HS-27A (cell line): ENCODE data around the gene RIBC2.
A peak's percentile ranks its signal among the peaks of the same experiment; 100 is the strongest.
"Not testable (repeated sequence)": the region's sequence is repeated elsewhere in the genome, so short reads cannot be mapped to it uniquely, and the experiment has no call there.

ENCODE experiments used
- DNase-seq: peaks from one replicate; pipeline ENCODE4 v3.0.0-alpha.2; 2012; ENCODE audit warnings: low read depth, missing footprints

RIBC2 gene

DNA sequence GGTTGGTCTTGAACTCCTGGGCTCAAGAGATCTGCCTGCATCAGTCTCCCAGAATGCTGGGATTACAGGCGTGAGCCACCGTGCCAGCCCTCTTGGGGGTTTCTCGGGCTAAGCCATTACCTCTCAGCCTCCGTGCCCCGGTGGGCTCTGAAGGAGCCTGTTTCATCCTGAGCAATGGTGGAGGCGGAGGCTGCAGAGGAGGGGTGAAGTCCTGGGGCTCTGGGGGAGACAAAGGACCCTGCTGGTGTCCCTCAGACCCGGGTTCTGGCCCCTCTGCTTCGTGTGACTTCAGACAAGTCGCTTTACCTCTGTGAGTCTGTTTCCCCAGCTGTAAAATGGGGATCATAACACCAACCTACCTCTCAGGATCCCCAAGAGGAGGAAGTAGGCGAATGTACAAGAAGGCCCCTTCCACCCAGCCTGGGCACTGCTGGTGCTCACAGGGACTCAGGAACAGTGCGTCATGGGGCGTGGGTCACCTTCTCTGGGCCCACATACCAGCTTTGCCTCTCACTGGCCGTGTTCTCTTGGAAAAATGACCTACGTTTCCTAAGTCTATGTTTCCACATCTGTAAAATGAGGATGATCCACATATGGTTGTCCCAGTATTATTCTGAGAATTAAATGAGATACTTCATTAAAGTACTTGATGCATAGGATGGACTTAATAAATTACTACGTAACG lies 36.8 kb downstream of the RIBC2 start:
- no peak for DNase-seq

- no peak for DNase-seq
Observed at GRCh38 chr22:45450921-45451651, 37.6 kb downstream of the RIBC2 start.

DNA sequence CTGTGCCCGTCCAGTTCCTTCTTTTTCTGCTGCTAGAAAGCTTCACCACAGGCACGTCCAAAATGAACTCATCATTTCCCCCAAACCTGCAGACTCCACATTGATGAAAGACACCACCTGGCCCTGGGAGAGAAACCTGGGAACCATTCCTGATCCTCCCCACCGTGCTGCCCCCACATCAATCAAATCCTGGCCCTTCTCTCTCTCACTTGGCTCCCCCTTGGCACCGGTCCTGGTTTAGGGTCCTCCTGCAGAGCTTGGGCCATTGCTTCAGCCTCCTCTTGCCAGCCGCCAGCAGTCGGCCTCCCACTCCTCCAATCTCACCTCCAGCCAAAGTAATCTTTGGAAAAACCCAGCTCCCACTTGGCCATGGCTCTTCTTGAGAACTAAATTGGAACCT lies 38.5 kb downstream of the RIBC2 start:
- DNase-seq: no peak

GRCh38 chr22:45452565-45453379 lies 39.3 kb downstream of the RIBC2 start:
- DNase-seq: no peak

DNA sequence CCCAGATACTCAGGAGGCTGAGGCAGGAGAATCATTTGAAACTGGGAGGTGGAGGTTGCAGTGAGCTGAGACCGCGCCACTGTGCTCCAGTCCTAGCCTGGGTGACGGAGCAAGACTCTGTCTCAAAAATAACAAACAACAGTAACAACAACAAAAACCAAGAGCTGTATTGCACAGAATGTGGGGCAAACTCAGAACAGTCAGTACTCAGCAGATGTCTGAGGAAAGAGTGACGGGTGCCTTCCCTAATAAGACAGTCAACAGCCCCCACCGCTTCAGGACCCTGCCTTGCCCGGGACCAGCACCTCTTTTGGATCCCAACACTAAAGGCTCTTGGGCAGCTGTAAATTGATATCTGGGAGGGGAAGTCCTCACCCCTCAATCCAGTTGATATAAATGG lies 40.3 kb downstream of the RIBC2 start:
- no peak for DNase-seq

DNA sequence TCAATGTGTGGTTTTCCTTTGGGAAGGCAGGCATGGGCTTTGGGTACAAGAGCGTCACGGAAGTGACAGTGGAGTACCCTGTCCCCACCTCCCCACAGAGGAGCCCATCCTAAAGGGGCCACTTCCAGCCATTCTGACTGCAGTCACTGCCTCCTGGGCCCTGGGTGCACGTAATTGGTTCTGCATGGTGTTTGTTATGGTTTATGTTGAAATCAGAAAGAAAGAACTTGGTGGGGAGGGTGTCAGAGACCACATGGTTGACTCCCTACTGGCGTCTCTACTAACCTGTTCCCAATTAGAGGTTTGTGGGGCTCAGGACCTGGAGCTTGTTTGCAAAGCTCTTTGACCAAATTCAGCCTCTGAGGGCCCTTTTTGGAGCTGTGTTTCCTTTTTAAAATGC lies 40.8 kb downstream of the RIBC2 start:
- no peak for DNase-seq

- no peak for DNase-seq
Observed at GRCh38 chr22:45455212-45455611, 41.7 kb downstream of the RIBC2 start.

- DNase-seq: no peak
Observed at GRCh38 chr22:45455621-45456020, 42.1 kb downstream of the RIBC2 start.

GRCh38 chr22:45456811-45457210 lies 43.3 kb downstream of the RIBC2 start:
- no peak for DNase-seq

- DNase-seq: no peak
Observed at GRCh38 chr22:45458532-45458931, 45.0 kb downstream of the RIBC2 start.

- no peak for DNase-seq
Observed at GRCh38 chr22:45459235-45459634, 45.7 kb downstream of the RIBC2 start.

DNA sequence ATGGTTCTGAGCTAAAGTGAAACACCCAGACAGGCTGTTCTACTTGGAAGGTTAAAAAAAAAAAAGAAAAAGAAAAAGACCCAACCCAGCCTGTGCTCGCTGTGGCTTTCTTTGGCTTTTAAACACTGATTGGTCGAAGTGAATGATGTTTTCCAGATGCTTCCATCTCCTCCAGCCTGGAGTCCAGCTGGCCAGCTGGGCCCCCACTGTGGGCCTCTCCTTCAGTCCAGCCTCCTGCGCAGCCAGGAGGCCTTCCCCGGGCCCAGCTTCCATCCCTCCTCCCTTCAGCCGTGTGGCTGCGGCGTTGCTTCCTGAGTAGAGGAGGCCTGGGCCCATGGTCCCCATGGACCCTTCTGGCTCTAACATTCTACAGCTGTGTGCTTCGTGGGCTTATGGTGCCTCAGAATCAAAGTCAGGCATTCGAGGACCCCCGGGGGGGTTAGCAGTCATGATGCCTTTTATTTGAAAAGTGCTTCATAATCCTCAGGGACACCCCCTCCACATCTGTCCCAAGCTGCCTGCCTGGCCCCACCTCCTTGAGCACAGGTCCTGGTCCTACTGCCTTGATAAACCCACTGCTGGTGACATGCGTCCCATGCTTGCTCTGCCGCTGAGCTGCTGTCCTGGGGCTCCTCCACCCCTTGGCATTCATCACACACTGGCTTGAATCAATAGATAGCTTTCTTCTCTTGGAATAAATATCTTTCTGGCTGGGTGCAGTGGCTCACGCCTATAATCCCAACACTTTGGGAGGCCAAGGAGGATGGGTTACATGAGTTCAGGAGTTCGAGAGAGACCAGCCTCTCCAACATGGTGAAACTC lies 47.0 kb downstream of the RIBC2 start:
- DNase-seq: no peak

- no peak for DNase-seq
Observed at GRCh38 chr22:45462034-45462655, 48.7 kb downstream of the RIBC2 start.

DNA sequence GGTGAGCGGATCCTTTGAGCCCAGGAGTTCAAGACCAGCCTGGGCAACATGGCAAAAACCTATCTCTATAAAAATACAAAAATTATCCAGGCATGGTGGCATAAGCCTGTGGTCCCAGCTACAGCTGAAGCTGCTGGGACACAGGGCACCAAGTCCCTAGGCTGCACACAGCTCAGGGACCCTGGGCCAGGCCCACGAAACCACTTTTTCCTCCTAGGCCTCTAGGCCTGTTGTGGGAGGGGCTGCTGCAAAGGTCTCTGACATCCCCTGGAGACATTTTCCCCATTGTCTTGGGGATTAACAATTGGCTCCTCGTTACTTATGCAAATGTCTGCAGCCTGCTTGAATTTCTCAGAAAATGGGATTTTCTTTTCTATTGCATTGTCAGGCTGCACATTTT lies 50.2 kb downstream of the RIBC2 start:
- not testable (repeated sequence) for DNase-seq

GRCh38 chr22:45465633-45466032 lies 52.1 kb downstream of the RIBC2 start:
- no peak for DNase-seq

GRCh38 chr22:45468872-45469271 lies 55.4 kb downstream of the RIBC2 start:
- peak; percentile 22 for DNase-seq

GRCh38 chr22:45469281-45470073 lies 56.0 kb downstream of the RIBC2 start:
- no peak for DNase-seq

DNA sequence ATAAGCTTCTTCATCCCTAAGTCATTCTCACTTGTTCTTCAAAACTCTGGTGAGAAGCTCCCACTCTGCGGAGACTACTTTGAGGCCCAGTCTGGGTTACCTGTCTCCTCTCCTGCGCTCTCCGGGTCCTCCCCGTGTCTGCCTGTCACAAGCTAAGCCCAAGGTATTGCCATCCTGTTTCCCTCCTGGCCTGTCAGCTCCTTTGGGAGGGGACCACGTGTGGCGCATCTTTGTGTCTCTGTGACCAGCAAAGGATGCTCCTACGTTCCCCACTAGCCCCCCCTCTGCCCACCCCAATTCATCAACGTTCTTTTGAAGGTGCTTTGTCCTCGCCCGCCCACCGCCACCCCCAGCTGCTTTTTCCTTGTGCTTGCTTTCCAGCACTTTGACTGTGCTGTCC lies 57.4 kb downstream of the RIBC2 start:
- DNase-seq: no peak

DNA sequence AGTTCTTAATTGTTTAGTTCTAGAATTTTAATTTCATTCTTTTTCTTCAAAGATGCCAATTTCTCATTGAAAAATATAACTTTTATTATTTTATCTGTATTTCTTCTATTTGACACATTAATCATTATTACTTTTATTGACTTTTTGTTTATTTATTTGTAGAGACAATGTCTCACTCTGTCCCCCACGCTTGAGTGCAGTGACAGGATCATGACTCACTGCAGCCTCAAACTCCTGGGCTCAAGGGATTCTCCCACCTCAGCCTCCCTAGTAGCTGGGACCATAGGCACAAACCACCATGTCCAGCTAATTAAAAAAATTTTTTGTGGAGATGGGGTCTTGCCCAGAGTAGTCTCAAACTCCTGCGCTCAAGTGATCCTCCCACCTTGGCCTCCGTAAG lies 58.9 kb downstream of the RIBC2 start:
- DNase-seq: no peak

GRCh38 chr22:45473626-45474237 lies 60.2 kb downstream of the RIBC2 start:
- no peak for DNase-seq
